Measurements from ENCODE around the gene OSBP2.

The OSBP2 gene

GRCh38 chr22:30860176-30861105, 165.8 kb downstream of the OSBP2 start:
- H3K36me3 ChIP-seq (ENCODE audit: low read depth): no peaks in the 10 kb centered on the region
- TF ChIP-seq CTCF (IDR thresholded peaks at IDR 0.05; ENCODE audit: poor library complexity, severe bottlenecking): no peak
- H3K4me1 ChIP-seq (ENCODE audit: insufficient read depth, poor library complexity, severe bottlenecking): no peaks in the 10 kb centered on the region
- H3K4me3 ChIP-seq (ENCODE audit: severe bottlenecking): no peak overlapping the region
- no peak overlapping the region for H3K27ac ChIP-seq (ENCODE audit: poor library complexity, severe bottlenecking)
- ATAC-seq (ENCODE audit: low read depth) (no peak), DNase-seq (ENCODE audit: low spot score) (no peak)
- no peaks in the 10 kb centered on the region for H3K27me3 ChIP-seq (ENCODE audit: insufficient read depth, poor library complexity, severe bottlenecking)
- H3K9me3 ChIP-seq (ENCODE audit: severe bottlenecking): no peaks in the 10 kb centered on the region

DNA sequence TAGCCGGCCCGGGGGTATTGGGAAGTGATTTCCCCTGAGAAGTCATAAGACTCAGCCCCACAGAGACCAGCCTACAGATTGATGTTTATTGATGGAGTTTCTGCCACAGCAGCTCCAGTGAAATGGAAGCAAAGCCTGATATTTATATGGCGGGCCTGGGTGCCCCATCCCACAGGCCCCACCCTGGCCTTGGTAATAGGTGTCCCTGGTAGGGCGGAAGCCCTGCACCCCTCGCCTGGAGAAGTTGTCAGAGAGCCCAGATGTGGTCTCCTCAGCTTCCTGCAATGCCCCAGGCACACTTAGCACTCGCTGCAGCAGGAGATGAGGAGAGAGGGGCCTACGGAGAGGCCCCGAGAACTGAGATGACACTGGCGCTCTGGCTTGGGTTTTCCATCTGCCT, 166.5 kb downstream of the OSBP2 start:
- no peaks in the 10 kb centered on the region for H3K27me3 ChIP-seq (ENCODE audit: insufficient read depth, poor library complexity, severe bottlenecking)
- H3K4me3 ChIP-seq (ENCODE audit: severe bottlenecking): no peak overlapping the region
- H3K27ac ChIP-seq (ENCODE audit: poor library complexity, severe bottlenecking): no peak overlapping the region
- no peaks in the 10 kb centered on the region for H3K36me3 ChIP-seq (ENCODE audit: low read depth)
- DNase-seq (ENCODE audit: low spot score): no peak
- no peaks in the 10 kb centered on the region for H3K9me3 ChIP-seq (ENCODE audit: severe bottlenecking)
- ATAC-seq (ENCODE audit: low read depth): no peak
- no peaks in the 10 kb centered on the region for H3K4me1 ChIP-seq (ENCODE audit: insufficient read depth, poor library complexity, severe bottlenecking)
- TF ChIP-seq CTCF (IDR thresholded peaks at IDR 0.05; ENCODE audit: poor library complexity, severe bottlenecking): no peak

GRCh38 chr22:30861688-30862552, 167.2 kb downstream of the OSBP2 start:
- no peaks in the 10 kb centered on the region for H3K27me3 ChIP-seq (ENCODE audit: insufficient read depth, poor library complexity, severe bottlenecking)
- DNase-seq (ENCODE audit: low spot score) (no peak), ATAC-seq (ENCODE audit: low read depth) (no peak)
- H3K9me3 ChIP-seq (ENCODE audit: severe bottlenecking): no peaks in the 10 kb centered on the region
- no peak overlapping the region for H3K4me3 ChIP-seq (ENCODE audit: severe bottlenecking)
- no peaks in the 10 kb centered on the region for H3K36me3 ChIP-seq (ENCODE audit: low read depth)
- no peak overlapping the region for H3K27ac ChIP-seq (ENCODE audit: poor library complexity, severe bottlenecking)
- no peaks in the 10 kb centered on the region for H3K4me1 ChIP-seq (ENCODE audit: insufficient read depth, poor library complexity, severe bottlenecking)
- TF ChIP-seq CTCF (IDR thresholded peaks at IDR 0.05; ENCODE audit: poor library complexity, severe bottlenecking): no peak

DNA sequence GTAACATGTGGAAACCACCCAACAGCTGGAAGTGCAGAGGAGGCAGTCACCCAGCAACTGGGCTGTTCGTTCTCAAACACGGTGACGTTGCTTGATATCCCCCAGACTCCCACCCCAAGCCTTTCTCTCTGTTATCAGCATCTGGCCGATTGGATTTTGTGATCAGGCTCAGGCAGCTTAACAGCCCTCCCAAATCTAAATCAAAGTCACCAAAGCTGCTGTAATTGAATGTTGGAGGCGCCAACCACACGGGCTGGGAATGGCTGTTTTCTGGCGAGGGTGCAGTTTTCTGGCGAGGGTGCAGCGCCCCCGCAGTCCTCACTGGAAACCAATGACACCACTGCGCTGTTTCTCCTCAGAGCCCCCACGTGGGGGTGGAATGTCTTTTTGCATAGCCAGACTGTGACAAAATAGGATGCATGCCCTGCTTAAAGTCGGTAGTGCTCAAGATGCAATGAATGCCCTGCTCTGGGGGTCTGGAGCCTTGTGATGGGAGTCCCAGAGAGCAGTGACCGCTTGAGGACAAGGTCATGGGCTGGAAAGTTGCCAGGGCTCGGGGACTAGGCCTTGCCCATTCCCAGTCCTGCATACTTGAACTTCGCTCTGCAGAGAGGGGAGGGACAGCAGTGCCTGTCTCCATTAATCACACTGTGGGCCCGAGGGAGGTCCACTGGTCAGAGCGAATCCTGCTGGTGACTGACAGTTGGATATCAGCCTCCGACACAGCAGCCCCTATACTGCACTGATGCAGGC, 168.6 kb downstream of the OSBP2 start:
- Histone ChIP-seq H3K4me3 (ENCODE audit: severe bottlenecking) (no peak overlapping the region), H3K27me3 (ENCODE audit: insufficient read depth, poor library complexity, severe bottlenecking) (no peaks in the 10 kb centered on the region), H3K4me1 (ENCODE audit: insufficient read depth, poor library complexity, severe bottlenecking) (no peaks in the 10 kb centered on the region), H3K36me3 (ENCODE audit: low read depth) (peaks cover 10% of the 10 kb centered on the region; the same call in 1 of the 2 replicates), H3K27ac (ENCODE audit: poor library complexity, severe bottlenecking) (no peak overlapping the region), H3K9me3 (ENCODE audit: severe bottlenecking) (no peaks in the 10 kb centered on the region)
- TF ChIP-seq CTCF (IDR thresholded peaks at IDR 0.05; ENCODE audit: poor library complexity, severe bottlenecking): no peak
- ATAC-seq (ENCODE audit: low read depth): no peak
- DNase-seq (ENCODE audit: low spot score): peak; percentile 58
